GM21390 (cell line): Measurements from ENCODE around the gene ADARB1.

Experiments used
- ATAC-seq: cut with Tn5 transposase; IDR thresholded peaks from one replicate; pipeline ENCODE4 v1.9.1; 2021; ENCODE audit not compliant: unreplicated experiment

The ADARB1 gene

GRCh38 chr21:45112371-45112770 is 38.0 kb downstream of the ADARB1 start:
- ATAC-seq = no peak

- ATAC-seq = no peak
These were observed 39.2 kb downstream of the ADARB1 start for GRCh38 chr21:45113543-45113942.

- ATAC-seq = no peak
These were observed 39.7 kb downstream of the ADARB1 start for GRCh38 chr21:45114072-45114471.

- no peak for ATAC-seq
These were observed 40.1 kb downstream of the ADARB1 start for GRCh38 chr21:45114475-45114874.

- no peak for ATAC-seq
These were observed 40.8 kb downstream of the ADARB1 start for GRCh38 chr21:45115141-45115540.

GRCh38 chr21:45116066-45116465 is 41.7 kb downstream of the ADARB1 start:
- no peak for ATAC-seq

GRCh38 chr21:45117314-45117713 is 42.9 kb downstream of the ADARB1 start:
- no peak for ATAC-seq

- ATAC-seq = no peak
These were observed 43.7 kb downstream of the ADARB1 start for GRCh38 chr21:45118099-45118498.

GRCh38 chr21:45119812-45120211 is 45.4 kb downstream of the ADARB1 start:
- ATAC-seq = no peak

GRCh38 chr21:45120975-45121374 is 46.6 kb downstream of the ADARB1 start:
- ATAC-seq = no peak

- ATAC-seq = no peak
These were observed 47.6 kb downstream of the ADARB1 start for GRCh38 chr21:45122030-45122429.

- ATAC-seq = no peak
These were observed 48.2 kb downstream of the ADARB1 start for GRCh38 chr21:45122432-45123132.

- no peak for ATAC-seq
These were observed 49.1 kb downstream of the ADARB1 start for GRCh38 chr21:45123440-45123839.

GRCh38 chr21:45124596-45124995 is 50.2 kb downstream of the ADARB1 start:
- ATAC-seq = no peak

GRCh38 chr21:45125357-45125756 is 51.0 kb downstream of the ADARB1 start:
- ATAC-seq = no peak

GRCh38 chr21:45126204-45126626 is 51.8 kb downstream of the ADARB1 start:
- ATAC-seq = no peak

- ATAC-seq = no peak
These were observed 52.6 kb downstream of the ADARB1 start for GRCh38 chr21:45126983-45127382.

- no peak for ATAC-seq
These were observed 53.6 kb downstream of the ADARB1 start for GRCh38 chr21:45127937-45128336.

GRCh38 chr21:45128613-45129188 is 54.3 kb downstream of the ADARB1 start:
- no peak for ATAC-seq

GRCh38 chr21:45129189-45129923 is 55.0 kb downstream of the ADARB1 start:
- no peak for ATAC-seq

GRCh38 chr21:45130324-45130774 is 56.0 kb downstream of the ADARB1 start:
- ATAC-seq = no peak

GRCh38 chr21:45131537-45131999 is 57.2 kb downstream of the ADARB1 start:
- no peak for ATAC-seq
